ENCODE data around the gene TMEM184B. TPM values are rescaled to one million over a fixed set of nuclear protein-coding genes. Genes with fewer than 3 reads are reported as not detected.

Gene TMEM184B
- 33.7 TPM for polyA plus RNA-seq (2013, experiment 1 of 2)
- polyA plus RNA-seq (2013, experiment 2 of 2), result 35.3 TPM

DNA sequence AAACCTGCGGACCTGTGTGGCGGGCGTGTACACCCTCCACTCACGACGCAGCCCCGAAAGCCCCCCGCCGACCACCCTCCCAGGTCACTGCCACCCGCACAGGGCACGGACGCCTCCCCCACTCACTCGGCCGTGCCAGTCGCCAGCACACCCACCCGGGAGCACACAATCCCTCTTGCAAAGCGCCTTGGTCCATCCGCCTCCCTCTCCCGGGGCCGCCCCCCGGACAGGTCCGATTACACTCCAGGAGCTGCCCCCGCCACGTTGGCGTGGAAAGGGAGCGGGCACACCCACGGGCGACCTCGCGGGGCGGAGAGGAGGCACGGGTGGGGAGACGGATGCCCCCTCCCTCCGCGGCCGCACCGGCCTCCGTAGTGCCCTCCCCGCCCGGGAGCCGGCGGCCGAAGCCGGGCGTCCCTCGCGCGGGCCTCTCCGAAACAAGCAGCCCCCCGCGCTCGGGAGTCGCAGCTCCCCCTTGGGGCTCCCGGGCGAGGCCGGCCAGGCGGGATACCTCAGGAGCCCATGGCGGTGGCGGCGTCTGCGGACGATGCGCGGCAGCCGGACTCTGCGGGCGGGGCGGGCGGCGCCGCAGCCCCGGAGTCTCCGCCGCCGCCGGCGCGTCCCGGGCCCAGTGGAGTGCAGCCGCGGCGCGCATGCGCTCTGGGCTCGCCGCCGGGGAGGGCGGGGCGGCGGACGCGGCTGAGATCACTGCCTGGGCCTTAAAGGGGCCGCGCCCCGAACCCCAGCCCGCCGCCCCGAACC lies at the start of gene TMEM184B:
TSS of gene TMEM184B (minus strand) at position 638 of the 762 bp plus-strand sequence. CDS start 25,049 bp downstream, outside the sequence.
- Histone ChIP-seq H3K27ac (ENCODE audit: low read depth, low read length) (no peak within 1 kb of the TSS), H3K4ac (ENCODE audit: low read depth, low read length) (peak within 1 kb of the TSS; percentile 73)

DNA sequence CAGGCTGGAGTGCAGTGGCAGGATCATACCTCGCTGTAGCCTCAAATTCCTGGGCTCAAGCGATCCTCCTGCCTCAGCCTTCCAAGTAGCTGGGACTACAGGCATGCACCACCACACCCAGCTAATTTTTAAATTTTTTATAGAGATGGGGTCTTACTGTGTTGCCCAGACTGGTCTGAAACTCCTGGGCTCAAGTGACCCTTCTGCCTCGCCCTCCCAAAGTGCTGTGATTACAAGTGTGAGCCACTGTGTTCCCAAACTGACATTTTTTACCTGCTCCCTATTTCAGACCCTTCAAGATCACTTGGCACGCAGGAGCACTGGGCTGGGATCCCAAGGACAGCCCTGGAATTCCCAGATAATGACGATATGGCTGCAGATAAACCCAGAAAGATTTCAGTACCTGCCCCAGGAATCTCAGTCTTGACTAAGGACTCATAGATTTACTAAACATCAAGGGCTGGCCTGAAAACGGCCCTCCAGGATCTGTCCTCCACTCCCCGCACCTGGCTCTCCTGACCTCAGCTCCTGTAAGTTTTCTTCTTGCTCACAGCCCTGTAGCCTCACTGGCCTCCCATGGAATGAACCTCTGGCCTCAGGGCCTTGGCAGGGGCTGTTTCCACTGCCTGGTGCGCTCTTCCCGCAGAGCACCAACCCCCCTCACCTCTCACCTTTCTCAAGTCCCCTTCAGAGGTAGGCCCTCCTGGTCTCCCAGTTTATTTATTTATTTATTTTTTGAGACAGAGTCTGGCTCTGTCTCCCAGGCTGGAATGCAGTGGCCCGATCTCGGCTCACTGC lies 48.0 kb upstream of the TMEM184B start:
- no peak overlapping the region for H2BK120ac ChIP-seq (ENCODE audit: low read depth, low read length)
- no peak overlapping the region for H3K9ac ChIP-seq (ENCODE audit: low read length)
- H3K4me2 ChIP-seq (ENCODE audit: low read length), result no peak overlapping the region
- H3K4ac ChIP-seq (ENCODE audit: low read depth, low read length), result no peak overlapping the region
- no peak overlapping the region for H4K5ac ChIP-seq (ENCODE audit: low read length)
- WGBS (ENCODE audit: extremely low coverage, insufficient coverage, low lambda C conversion rate), result no CpG with 5 or more reads among the region's 11 CpGs
- H3K27me3 ChIP-seq (ENCODE audit: insufficient read depth, low read length, poor library complexity), result no peaks in the 10 kb centered on the region
- H3K4me3 ChIP-seq (ENCODE audit: low read length), result no peak overlapping the region
- DNase-seq, result no peak
- H4K8ac ChIP-seq (ENCODE audit: low read depth, low read length), result no peak overlapping the region
- no peak overlapping the region for H2BK15ac ChIP-seq (replicated peaks; ENCODE audit: low read depth)
- no peak overlapping the region for H2AK5ac ChIP-seq (ENCODE audit: low read length)
- H3K27ac ChIP-seq (ENCODE audit: low read depth, low read length), result no peak overlapping the region
- H3K18ac ChIP-seq (ENCODE audit: low read length), result no peak overlapping the region
- no peak overlapping the region for H2BK5ac ChIP-seq (ENCODE audit: low read length)
- peaks cover 12% of the 10 kb centered on the region for H3K79me2 ChIP-seq (ENCODE audit: control insufficient read depth, insufficient read depth, low read length)
- no peaks in the 10 kb centered on the region for H3K79me1 ChIP-seq (ENCODE audit: low read length)
- peaks cover 9% of the 10 kb centered on the region for H3K4me1 ChIP-seq (ENCODE audit: control insufficient read depth, low read depth, low read length)
- no peak overlapping the region for H3K56ac ChIP-seq (ENCODE audit: low read length)
- H3K23ac ChIP-seq (ENCODE audit: low read length), result no peak overlapping the region
- no peaks in the 10 kb centered on the region for H3K36me3 ChIP-seq (ENCODE audit: control insufficient read depth, insufficient read depth, low read length)

More for the DNA sequence above, at the start of gene TMEM184B:
- H3K9ac ChIP-seq (ENCODE audit: low read length), result peak within 1 kb of the TSS; percentile 94
- peak within 1 kb of the TSS; percentile 82 for H2AK5ac ChIP-seq (ENCODE audit: low read length)
- H3K56ac ChIP-seq (ENCODE audit: low read length), result peak within 1 kb of the TSS; percentile 94
- peaks cover 37% of the 10 kb centered on the region for H3K79me2 ChIP-seq (ENCODE audit: control insufficient read depth, insufficient read depth, low read length)
- H4K8ac ChIP-seq (ENCODE audit: low read depth, low read length), result peak within 1 kb of the TSS; percentile 87
- H3K27me3 ChIP-seq (ENCODE audit: insufficient read depth, low read length, poor library complexity), result no peaks in the 10 kb centered on the region
- no peak within 1 kb of the TSS for H2BK5ac ChIP-seq (ENCODE audit: low read length)
- no peaks in the 10 kb centered on the region for H3K36me3 ChIP-seq (ENCODE audit: control insufficient read depth, insufficient read depth, low read length)
- peak within 1 kb of the TSS; percentile 100 for H4K5ac ChIP-seq (ENCODE audit: low read length)
- no peak within 1 kb of the TSS for H2BK15ac ChIP-seq (replicated peaks; ENCODE audit: low read depth)
- no CpG with 5 or more reads among the region's 97 CpGs for WGBS (ENCODE audit: extremely low coverage, insufficient coverage, low lambda C conversion rate)
- peak within 1 kb of the TSS; percentile 97 for H3K18ac ChIP-seq (ENCODE audit: low read length)
- H3K4me3 ChIP-seq (ENCODE audit: low read length), result peak within 1 kb of the TSS; percentile 80
- no peak within 1 kb of the TSS for H3K23ac ChIP-seq (ENCODE audit: low read length)
- H3K79me1 ChIP-seq (ENCODE audit: low read length), result peaks cover 23% of the 10 kb centered on the region
- H2BK120ac ChIP-seq (ENCODE audit: low read depth, low read length), result no peak within 1 kb of the TSS
- peak; percentile 69 for DNase-seq
- H3K4me1 ChIP-seq (ENCODE audit: control insufficient read depth, low read depth, low read length), result peaks cover 3% of the 10 kb centered on the region
- peak within 1 kb of the TSS; percentile 98 for H3K4me2 ChIP-seq (ENCODE audit: low read length)

- no peak overlapping the region for H4K5ac ChIP-seq (ENCODE audit: low read length)
- peak overlapping the region; percentile 54 for H3K18ac ChIP-seq (ENCODE audit: low read length)
- peak overlapping the region; percentile 79 for H3K56ac ChIP-seq (ENCODE audit: low read length)
- no peak overlapping the region for H3K23ac ChIP-seq (ENCODE audit: low read length)
- DNase-seq, result peak; percentile 85
- no peaks in the 10 kb centered on the region for H3K27me3 ChIP-seq (ENCODE audit: insufficient read depth, low read length, poor library complexity)
- no peaks in the 10 kb centered on the region for H3K36me3 ChIP-seq (ENCODE audit: control insufficient read depth, insufficient read depth, low read length)
- H3K4ac ChIP-seq (ENCODE audit: low read depth, low read length), result peak overlapping the region; percentile 43
- H3K79me1 ChIP-seq (ENCODE audit: low read length), result peaks cover 3% of the 10 kb centered on the region
- H2BK15ac ChIP-seq (replicated peaks; ENCODE audit: low read depth), result no peak overlapping the region
- H2BK5ac ChIP-seq (ENCODE audit: low read length), result no peak overlapping the region
- H3K4me1 ChIP-seq (ENCODE audit: control insufficient read depth, low read depth, low read length), result peaks cover 13% of the 10 kb centered on the region
- peak overlapping the region; percentile 26 for H3K9ac ChIP-seq (ENCODE audit: low read length)
- no peak overlapping the region for H2AK5ac ChIP-seq (ENCODE audit: low read length)
- no CpG with 5 or more reads among the region's 14 CpGs for WGBS (ENCODE audit: extremely low coverage, insufficient coverage, low lambda C conversion rate)
- H3K27ac ChIP-seq (ENCODE audit: low read depth, low read length), result peak overlapping the region; percentile 43
- H3K79me2 ChIP-seq (ENCODE audit: control insufficient read depth, insufficient read depth, low read length), result peaks cover 29% of the 10 kb centered on the region
- H4K8ac ChIP-seq (ENCODE audit: low read depth, low read length), result peak overlapping the region; percentile 56
- H2BK120ac ChIP-seq (ENCODE audit: low read depth, low read length), result no peak overlapping the region
- no peak overlapping the region for H3K4me2 ChIP-seq (ENCODE audit: low read length)
- no peak overlapping the region for H3K4me3 ChIP-seq (ENCODE audit: low read length)
Measured at GRCh38 chr22:38318792-38319773, 46.3 kb upstream of the TMEM184B start.

- WGBS (ENCODE audit: extremely low coverage, insufficient coverage, low lambda C conversion rate), result no CpG with 5 or more reads among the region's 18 CpGs
Measured at GRCh38 chr22:38317995-38318715, 45.3 kb upstream of the TMEM184B start.

More at GRCh38 chr22:38317995-38318715, 45.3 kb upstream of the TMEM184B start:
- Histone ChIP-seq H3K79me2 (ENCODE audit: control insufficient read depth, insufficient read depth, low read length) (peaks cover 38% of the 10 kb centered on the region), H3K4ac (ENCODE audit: low read depth, low read length) (peak overlapping the region; percentile 20), H3K56ac (ENCODE audit: low read length) (peak overlapping the region; percentile 95), H4K5ac (ENCODE audit: low read length) (no peak overlapping the region), H2BK5ac (ENCODE audit: low read length) (no peak overlapping the region), H3K9ac (ENCODE audit: low read length) (peak overlapping the region; percentile 76), H3K18ac (ENCODE audit: low read length) (no peak overlapping the region), H3K79me1 (ENCODE audit: low read length) (peaks cover 7% of the 10 kb centered on the region), H2BK15ac (replicated peaks; ENCODE audit: low read depth) (no peak overlapping the region), H3K4me1 (ENCODE audit: control insufficient read depth, low read depth, low read length) (peaks cover 13% of the 10 kb centered on the region), H2AK5ac (ENCODE audit: low read length) (no peak overlapping the region), H3K27ac (ENCODE audit: low read depth, low read length) (peak overlapping the region; percentile 51), H2BK120ac (ENCODE audit: low read depth, low read length) (no peak overlapping the region), H4K8ac (ENCODE audit: low read depth, low read length) (peak overlapping the region; percentile 56), H3K4me2 (ENCODE audit: low read length) (peak overlapping the region; percentile 27), H3K23ac (ENCODE audit: low read length) (no peak overlapping the region), H3K4me3 (ENCODE audit: low read length) (no peak overlapping the region), H3K27me3 (ENCODE audit: insufficient read depth, low read length, poor library complexity) (no peaks in the 10 kb centered on the region), H3K36me3 (ENCODE audit: control insufficient read depth, insufficient read depth, low read length) (no peaks in the 10 kb centered on the region)
- DNase-seq, result peak; percentile 48
